ENCODE data around the gene FHL1. TPM values are rescaled to one million over a fixed set of nuclear protein-coding genes. Genes with fewer than 3 reads are reported as not detected.

The FHL1 gene
- total RNA-seq, 1 experiment from 2014 or later: 20.0 TPM

DNA sequence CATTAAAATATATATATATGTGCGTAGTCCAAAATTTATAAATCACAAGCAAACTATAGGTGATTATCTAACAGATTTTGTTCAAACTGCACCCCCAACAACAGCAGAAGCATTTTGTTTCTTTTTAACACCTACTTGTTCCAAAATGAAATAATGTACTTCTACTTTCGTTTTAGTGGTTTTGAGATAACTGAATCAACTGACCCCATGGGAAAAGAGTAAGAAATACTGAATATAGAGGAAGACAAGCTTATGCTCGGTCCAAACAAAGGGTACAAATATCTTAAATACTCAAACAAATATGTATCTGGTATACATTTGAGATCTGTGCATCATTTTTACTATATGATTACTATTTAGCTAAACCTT lies 81.5 kb downstream of the FHL1 start:
- BruUV-seq (replicated peaks): no TSS peak
- ATAC-seq: no peak
- no peak for TF ChIP-seq FOSL1 (IDR thresholded peaks at IDR 0.05; ENCODE audit: low read depth)
- TF ChIP-seq CEBPB (IDR thresholded peaks at IDR 0.05; ENCODE audit: low read depth): no peak
- no peak for TF ChIP-seq POLR2A (IDR thresholded peaks at IDR 0.05; ENCODE audit: borderline replicate concordance, extremely low read depth, insufficient read depth, insufficient read length)
- no peak for TF ChIP-seq ZNF274 (IDR thresholded peaks at IDR 0.05; ENCODE audit: low read depth, low read length)
- TF ChIP-seq SP1 (IDR thresholded peaks at IDR 0.05; ENCODE audit: low read depth): no peak
- TF ChIP-seq, protein P1, sequence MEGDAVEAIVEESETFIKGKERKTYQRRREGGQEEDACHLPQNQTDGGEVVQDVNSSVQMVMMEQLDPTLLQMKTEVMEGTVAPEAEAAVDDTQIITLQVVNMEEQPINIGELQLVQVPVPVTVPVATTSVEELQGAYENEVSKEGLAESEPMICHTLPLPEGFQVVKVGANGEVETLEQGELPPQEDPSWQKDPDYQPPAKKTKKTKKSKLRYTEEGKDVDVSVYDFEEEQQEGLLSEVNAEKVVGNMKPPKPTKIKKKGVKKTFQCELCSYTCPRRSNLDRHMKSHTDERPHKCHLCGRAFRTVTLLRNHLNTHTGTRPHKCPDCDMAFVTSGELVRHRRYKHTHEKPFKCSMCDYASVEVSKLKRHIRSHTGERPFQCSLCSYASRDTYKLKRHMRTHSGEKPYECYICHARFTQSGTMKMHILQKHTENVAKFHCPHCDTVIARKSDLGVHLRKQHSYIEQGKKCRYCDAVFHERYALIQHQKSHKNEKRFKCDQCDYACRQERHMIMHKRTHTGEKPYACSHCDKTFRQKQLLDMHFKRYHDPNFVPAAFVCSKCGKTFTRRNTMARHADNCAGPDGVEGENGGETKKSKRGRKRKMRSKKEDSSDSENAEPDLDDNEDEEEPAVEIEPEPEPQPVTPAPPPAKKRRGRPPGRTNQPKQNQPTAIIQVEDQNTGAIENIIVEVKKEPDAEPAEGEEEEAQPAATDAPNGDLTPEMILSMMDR (IDR thresholded peaks at IDR 0.05 in 2 of 3, conservative IDR thresholded peaks at IDR 0.05 in 1 of 3; ENCODE audit: borderline replicate concordance in 1 of 3, insufficient read depth in 1 of 3, low read depth in 2 of 3, low read length in 2 of 3): no peak
- TF ChIP-seq, protein P2, sequence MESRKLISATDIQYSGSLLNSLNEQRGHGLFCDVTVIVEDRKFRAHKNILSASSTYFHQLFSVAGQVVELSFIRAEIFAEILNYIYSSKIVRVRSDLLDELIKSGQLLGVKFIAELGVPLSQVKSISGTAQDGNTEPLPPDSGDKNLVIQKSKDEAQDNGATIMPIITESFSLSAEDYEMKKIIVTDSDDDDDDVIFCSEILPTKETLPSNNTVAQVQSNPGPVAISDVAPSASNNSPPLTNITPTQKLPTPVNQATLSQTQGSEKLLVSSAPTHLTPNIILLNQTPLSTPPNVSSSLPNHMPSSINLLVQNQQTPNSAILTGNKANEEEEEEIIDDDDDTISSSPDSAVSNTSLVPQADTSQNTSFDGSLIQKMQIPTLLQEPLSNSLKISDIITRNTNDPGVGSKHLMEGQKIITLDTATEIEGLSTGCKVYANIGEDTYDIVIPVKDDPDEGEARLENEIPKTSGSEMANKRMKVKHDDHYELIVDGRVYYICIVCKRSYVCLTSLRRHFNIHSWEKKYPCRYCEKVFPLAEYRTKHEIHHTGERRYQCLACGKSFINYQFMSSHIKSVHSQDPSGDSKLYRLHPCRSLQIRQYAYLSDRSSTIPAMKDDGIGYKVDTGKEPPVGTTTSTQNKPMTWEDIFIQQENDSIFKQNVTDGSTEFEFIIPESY (IDR thresholded peaks at IDR 0.05; ENCODE audit: extremely low read depth, insufficient replicate concordance, low read length): no peak
- no peak for TF ChIP-seq ELF1 (IDR thresholded peaks at IDR 0.05; ENCODE audit: borderline replicate concordance, low read depth)
- TF ChIP-seq EGR1 (IDR thresholded peaks at IDR 0.05; ENCODE audit: low read depth): no peak
- TF ChIP-seq RAD21 (IDR thresholded peaks at IDR 0.05; ENCODE audit: low read depth): no peak
- TF ChIP-seq POLR2AphosphoS5 (IDR thresholded peaks at IDR 0.05; ENCODE audit: low read depth, low read length): no peak
- no peak for TF ChIP-seq EZH2phosphoT487 (IDR thresholded peaks at IDR 0.05; ENCODE audit: borderline replicate concordance)
- no peak for TF ChIP-seq CBX3 (IDR thresholded peaks at IDR 0.05; ENCODE audit: low read depth)
- TF ChIP-seq, protein P3, sequence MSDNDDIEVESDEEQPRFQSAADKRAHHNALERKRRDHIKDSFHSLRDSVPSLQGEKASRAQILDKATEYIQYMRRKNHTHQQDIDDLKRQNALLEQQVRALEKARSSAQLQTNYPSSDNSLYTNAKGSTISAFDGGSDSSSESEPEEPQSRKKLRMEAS (IDR thresholded peaks at IDR 0.05): no peak
- no peak for TF ChIP-seq YY1 (IDR thresholded peaks at IDR 0.05; ENCODE audit: extremely low read depth, insufficient replicate concordance, low read depth, low read length)
- TF ChIP-seq TCF7L2 (IDR thresholded peaks at IDR 0.05; ENCODE audit: borderline replicate concordance, extremely low read depth, insufficient read depth, insufficient read length): no peak
- no peak for TF ChIP-seq ZFX (IDR thresholded peaks at IDR 0.05)
- TF ChIP-seq EZH2 (IDR thresholded peaks at IDR 0.05): no peak
- no peak for TF ChIP-seq JUND (IDR thresholded peaks at IDR 0.05)
- TF ChIP-seq, protein P4, sequence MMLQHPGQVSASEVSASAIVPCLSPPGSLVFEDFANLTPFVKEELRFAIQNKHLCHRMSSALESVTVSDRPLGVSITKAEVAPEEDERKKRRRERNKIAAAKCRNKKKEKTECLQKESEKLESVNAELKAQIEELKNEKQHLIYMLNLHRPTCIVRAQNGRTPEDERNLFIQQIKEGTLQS (IDR thresholded peaks at IDR 0.05): no peak

More for the DNA sequence above, 81.5 kb downstream of the FHL1 start:
- Histone ChIP-seq H3K27me3 (ENCODE audit: insufficient read depth, low read length) (no peaks in the 10 kb centered on the region), H3K4me2 (ENCODE audit: low read length) (no peak overlapping the region), H3K4me3 (replicated peaks in 1 of 2; ENCODE audit: low read depth in 1 of 2, low read length in 2 of 2) (no peak overlapping the region), H3K4me1 (ENCODE audit: control insufficient read depth in 1 of 2, insufficient read depth in 2 of 2, low read length in 2 of 2) (no peaks in the 10 kb centered on the region), H3K9me2 (ENCODE audit: insufficient read depth) (no peaks in the 10 kb centered on the region), H3K79me2 (ENCODE audit: insufficient read depth, low read length) (no peaks in the 10 kb centered on the region), H3K36me3 (ENCODE audit: control insufficient read depth in 1 of 2, insufficient read depth in 2 of 2, low read length in 2 of 2) (peaks cover 10 to 13% of the 10 kb centered on the region in 2 experiments), H3K9ac (ENCODE audit: low read length) (no peak overlapping the region), H3K9me3 (ENCODE audit: control insufficient read depth in 1 of 2, insufficient read depth in 1 of 2, low read depth in 1 of 2, low read length in 2 of 2) (no peaks in the 10 kb centered on the region), H2AFZ (ENCODE audit: low read depth, low read length, poor library complexity, severe bottlenecking) (no peak overlapping the region), H4K20me1 (ENCODE audit: insufficient read depth) (no peaks in the 10 kb centered on the region), H3K27ac (ENCODE audit: low read depth, low read length) (no peak overlapping the region)
- ChIA-PET CTCF (no interaction called here), RAD21 (ENCODE audit: low non-redundant PET in 1 of 2, low total read pairs in 2 of 2, uncharacterized antibody in 2 of 2, unreplicated experiment in 2 of 2) (no interaction called here), POLR2A (no interaction called here)
- DNase-seq (ENCODE audit: low read depth, low spot score): no peak
- intact Hi-C loops (cut with micrococcal nuclease): no loop called here
